ENCODE measurements around the gene MYL6.
"Not testable (repeated sequence)": the region's sequence is repeated elsewhere in the genome, so short reads cannot be mapped to it uniquely, and the experiment has no call there.

Gene MYL6

DNA sequence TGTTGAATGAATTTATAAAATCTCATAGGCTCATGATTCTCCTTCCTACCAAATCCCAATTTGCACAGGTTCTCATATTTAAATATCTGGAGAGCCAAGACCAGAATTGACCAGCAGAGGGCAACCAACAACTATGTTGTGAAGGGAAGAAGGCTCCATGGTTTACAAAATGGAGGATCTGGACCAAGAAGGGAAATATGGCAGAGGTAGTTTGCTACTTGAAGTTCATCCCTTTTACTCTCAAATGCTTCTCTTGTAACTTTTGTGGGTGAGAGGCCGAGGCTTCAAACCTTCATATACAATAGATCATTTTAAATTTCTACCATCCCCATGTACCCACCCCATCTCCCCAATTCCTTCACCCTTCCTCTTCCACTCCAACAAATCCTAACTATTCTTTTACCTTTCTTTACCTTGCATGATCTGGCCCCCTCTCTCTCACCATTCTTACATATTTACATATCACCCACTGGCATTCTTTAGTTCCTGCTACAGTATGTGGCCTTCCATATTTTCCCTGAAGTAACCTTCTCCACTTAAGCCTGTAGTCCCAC, 34.9 kb downstream of the MYL6 start:
- peak; percentile 79 for DNase-seq

DNA sequence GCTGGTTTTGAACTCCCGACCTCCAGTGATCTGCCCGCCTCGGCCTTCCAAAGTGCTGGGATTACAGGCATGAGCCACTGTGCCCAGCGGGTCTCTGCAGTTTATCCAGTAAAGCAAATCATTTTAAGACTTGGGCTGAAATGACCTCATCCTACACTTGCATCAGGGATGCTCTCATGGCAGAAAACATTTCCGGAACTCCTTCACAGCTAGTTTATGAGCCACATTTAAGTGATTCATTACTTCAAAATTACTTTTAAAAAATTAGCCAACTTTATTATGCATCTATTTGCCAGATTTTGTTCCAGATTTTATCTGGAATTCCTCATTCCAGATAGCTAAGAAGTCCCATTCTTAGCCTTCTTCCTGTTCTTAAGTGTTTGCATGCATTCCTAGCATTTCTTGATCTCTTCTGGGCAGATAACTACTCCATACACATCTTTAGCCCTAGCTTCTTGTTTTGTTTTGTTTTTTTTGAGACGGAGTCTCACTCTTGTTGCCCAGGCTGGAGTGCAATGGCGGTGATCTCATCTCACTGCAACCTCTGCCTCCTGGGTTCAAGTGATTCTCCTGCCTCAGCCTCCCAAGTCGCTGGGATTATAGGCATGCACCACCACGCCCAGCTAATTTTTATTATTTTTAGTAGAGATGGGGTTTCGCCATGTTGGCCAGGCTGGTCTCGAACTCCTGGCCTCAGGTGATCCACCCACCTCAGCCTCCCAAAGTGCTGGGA, 38.8 kb downstream of the MYL6 start:
- DNase-seq, result not testable (repeated sequence)

- no peak for DNase-seq
These were observed 39.9 kb downstream of the MYL6 start for GRCh38 chr12:56197921-56198635.

- DNase-seq, result no peak
These were observed 40.7 kb downstream of the MYL6 start for GRCh38 chr12:56198836-56199235.

DNA sequence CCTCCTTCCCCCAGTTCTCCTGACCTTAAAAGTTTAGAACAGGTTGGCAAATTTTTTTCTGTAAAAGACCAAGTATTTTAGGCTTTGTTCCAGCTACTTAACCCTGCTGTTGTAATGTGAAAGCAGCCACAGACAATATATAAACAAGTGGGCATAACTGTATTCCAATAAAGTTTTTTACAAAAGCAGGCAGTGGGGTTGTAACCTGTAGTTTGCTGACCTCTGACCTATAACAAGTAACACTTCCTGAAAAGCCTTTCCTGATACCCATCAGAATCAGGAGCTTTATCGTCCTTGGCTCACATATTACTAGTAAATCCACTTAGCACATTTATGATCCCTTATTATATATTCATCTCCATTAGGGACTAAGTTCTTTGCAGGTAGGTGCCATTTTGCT, 44.2 kb downstream of the MYL6 start:
- DNase-seq, result no peak

- no peak for DNase-seq
These were observed 44.7 kb downstream of the MYL6 start for GRCh38 chr12:56202838-56203237.

- DNase-seq, result no peak
These were observed 46.1 kb downstream of the MYL6 start for GRCh38 chr12:56204275-56204674.

DNA sequence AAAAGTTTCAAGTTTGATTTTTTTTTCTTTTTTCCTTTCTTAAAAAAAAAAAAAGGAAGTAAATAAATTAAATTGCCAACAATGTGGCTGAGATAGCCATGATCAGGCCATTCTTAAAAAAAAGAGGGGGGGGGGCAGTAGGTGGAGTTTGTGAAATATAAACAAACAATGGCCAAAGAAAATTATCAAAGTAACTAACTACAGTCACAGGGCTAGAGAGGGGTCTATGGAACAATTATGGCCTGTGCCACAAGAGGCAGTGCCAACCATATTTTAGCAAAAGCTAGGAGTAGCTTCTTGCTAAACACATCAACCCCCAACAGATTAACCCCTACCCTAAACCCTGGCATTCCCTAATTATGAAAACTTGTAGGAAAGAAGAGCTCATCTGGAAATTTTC, 47.3 kb downstream of the MYL6 start:
- no peak for DNase-seq

- DNase-seq, result peak; percentile 56
These were observed 48.5 kb downstream of the MYL6 start for GRCh38 chr12:56206452-56207166.

DNA sequence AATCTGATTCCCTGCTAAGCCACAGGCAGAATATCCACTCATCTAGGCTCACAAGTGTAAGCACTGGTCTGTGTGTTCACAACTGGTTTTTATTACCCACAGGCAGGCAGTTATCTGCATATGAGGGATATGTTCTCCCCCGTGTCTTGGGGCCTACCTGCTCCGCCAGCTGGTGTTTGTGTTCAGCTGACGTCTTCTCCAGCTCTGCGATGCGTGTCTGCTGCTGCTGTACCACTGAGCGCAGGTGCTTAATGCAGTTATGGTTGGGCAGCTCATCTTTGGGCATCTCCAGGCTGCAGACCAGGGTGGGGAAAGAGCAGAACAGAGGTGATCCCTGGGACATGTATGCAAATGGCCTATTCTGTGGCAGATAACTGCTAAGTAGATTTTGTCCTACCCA, 49.8 kb downstream of the MYL6 start:
- no peak for DNase-seq
